HG03108 (cell line): Measurements from ENCODE around the gene OR51B2.
"Not testable (repeated sequence)": the region's sequence is repeated elsewhere in the genome, so short reads cannot be mapped to it uniquely, and the experiment has no call there.

ENCODE experiments used
- ATAC-seq: cut with Tn5 transposase; IDR thresholded peaks from one replicate; pipeline ENCODE4 v1.9.1; 2021; ENCODE audit warnings: moderate library complexity; ENCODE audit not compliant: unreplicated experiment

Gene OR51B2

GRCh38 chr11:5313326-5314023, 10.6 kb downstream of the OR51B2 start:
- ATAC-seq, result not testable (repeated sequence)

- ATAC-seq, result no peak
Measured at GRCh38 chr11:5310423-5310822, 13.7 kb downstream of the OR51B2 start.

GRCh38 chr11:5307256-5308019, 16.7 kb downstream of the OR51B2 start:
- no peak for ATAC-seq

GRCh38 chr11:5304046-5304445, 20.1 kb downstream of the OR51B2 start:
- no peak for ATAC-seq

- no peak for ATAC-seq
Measured at GRCh38 chr11:5303626-5304025, 20.5 kb downstream of the OR51B2 start.

- ATAC-seq, result no peak
Measured at GRCh38 chr11:5301846-5302245, 22.3 kb downstream of the OR51B2 start, which contains the start of gene OR51B4. OR51B4 (minus strand) TSS chr11:5301946; CDS start chr11:5301946, 0 bp downstream.

GRCh38 chr11:5300251-5300650, 23.8 kb downstream of the OR51B2 start:
- no peak for ATAC-seq

- no peak for ATAC-seq
Measured at GRCh38 chr11:5298451-5298850, 25.6 kb downstream of the OR51B2 start.

- ATAC-seq, result no peak
Measured at GRCh38 chr11:5297721-5298323, 26.3 kb downstream of the OR51B2 start.

- ATAC-seq, result not testable (repeated sequence)
Measured at GRCh38 chr11:5294342-5294995, 29.6 kb downstream of the OR51B2 start.

- no peak for ATAC-seq
Measured at GRCh38 chr11:5293028-5293427, 31.1 kb downstream of the OR51B2 start.

GRCh38 chr11:5291207-5291838, 32.8 kb downstream of the OR51B2 start:
- peak; percentile 69 for ATAC-seq

GRCh38 chr11:5290106-5290505, 34.0 kb downstream of the OR51B2 start:
- ATAC-seq, result no peak

- no peak for ATAC-seq
Measured at GRCh38 chr11:5289696-5290095, 34.4 kb downstream of the OR51B2 start.

GRCh38 chr11:5288906-5289550, 35.1 kb downstream of the OR51B2 start:
- no peak for ATAC-seq

GRCh38 chr11:5288108-5288905, 35.8 kb downstream of the OR51B2 start:
- no peak for ATAC-seq

GRCh38 chr11:5286901-5287300, 37.2 kb downstream of the OR51B2 start:
- ATAC-seq, result no peak

GRCh38 chr11:5286351-5286750, 37.7 kb downstream of the OR51B2 start:
- no peak for ATAC-seq

- ATAC-seq, result no peak
Measured at GRCh38 chr11:5285703-5286340, 38.3 kb downstream of the OR51B2 start.
